Measurements from ENCODE around the gene SYNGAP1. TPM values are rescaled to one million over a fixed set of nuclear protein-coding genes. Genes with fewer than 3 reads are reported as not detected.

Gene SYNGAP1
- total and polyA plus RNA-seq, 2 of the 8 experiments (the other 6 are each of a cell fraction or from before 2014, with no cell fraction given): 31.0 to 101 TPM

GRCh38 chr6:33441457-33441856 lies 21.6 kb downstream of the SYNGAP1 start:
- no peak overlapping the region for H2AK5ac ChIP-seq (ENCODE audit: low read depth, low read length)
- no peak overlapping the region for H2BK12ac ChIP-seq (ENCODE audit: low read depth, low read length)
- no peak overlapping the region for H3K4me2 ChIP-seq (ENCODE audit: insufficient read depth in 1 of 2, low read depth in 2 of 2, low read length in 2 of 2)
- TF ChIP-seq MAFK (IDR thresholded peaks at IDR 0.05; ENCODE audit: low read depth, low read length) (no peak), POLR2AphosphoS5 (IDR thresholded peaks at IDR 0.05; ENCODE audit: low read depth, low read length) (0 out of 2 replicates have a peak, but pooled peaks have one; percentile 2), NANOG (IDR thresholded peaks at IDR 0.05; ENCODE audit: insufficient read depth, low read depth, low read length, poor library complexity, severe bottlenecking) (no peak), EZH2 (IDR thresholded peaks at IDR 0.05; ENCODE audit: low read depth, low read length, severe bottlenecking) (no peak), CTBP2 (IDR thresholded peaks at IDR 0.05; ENCODE audit: borderline replicate concordance, insufficient read depth, insufficient read length, low read length) (no peak), TAF7 (optimal IDR thresholded peaks at IDR 0.05; ENCODE audit: borderline replicate concordance, low read depth, low read length) (no peak), RAD21 (IDR thresholded peaks at IDR 0.05 in 1 of 2, conservative IDR thresholded peaks at IDR 0.05 in 1 of 2; ENCODE audit: low read depth in 2 of 2, low read length in 2 of 2) (no peak), SUZ12 (IDR thresholded peaks at IDR 0.05; ENCODE audit: low read length) (no peak)
- H3K36me3 ChIP-seq (ENCODE audit: control insufficient read depth in 2 of 4, insufficient read depth in 4 of 4, low read length in 3 of 4): peaks cover 49 to 96% (median 84%) of the 10 kb centered on the region in 4 experiments
- no peak overlapping the region for H3K56ac ChIP-seq (replicated peaks; ENCODE audit: insufficient read length, low read depth, low read length)
- H4K5ac ChIP-seq (ENCODE audit: insufficient read length, low read depth, low read length): no peak overlapping the region
- no peak overlapping the region for H3K4ac ChIP-seq (replicated peaks; ENCODE audit: insufficient read length, low read depth, low read length)
- no peak for DNase-seq (ENCODE audit: low read depth in 1 of 2, low spot score in 2 of 2)
- no peaks in the 10 kb centered on the region for H3K23me2 ChIP-seq (ENCODE audit: low read depth, low read length)
- H3K18ac ChIP-seq (ENCODE audit: extremely low read depth, low read length): no peak overlapping the region
- no peak overlapping the region for H2BK5ac ChIP-seq (ENCODE audit: low read depth, low read length)
- FAIRE-seq: no peak
- H3K27ac ChIP-seq (ENCODE audit: low read depth, low read length): no peak overlapping the region
- 0 out of 2 replicates have a peak, but pooled peaks cover 2% of the 10 kb centered on the region for H3K79me1 ChIP-seq (ENCODE audit: low read depth, low read length)
- H2BK120ac ChIP-seq (replicated peaks; ENCODE audit: low read depth, low read length): no peak overlapping the region
- no peak overlapping the region for H4K91ac ChIP-seq (replicated peaks; ENCODE audit: insufficient read length, low read length)
- no peak overlapping the region for H4K8ac ChIP-seq (ENCODE audit: extremely low read depth, insufficient read depth, low read length)
- H3K4me1 ChIP-seq (replicated peaks in 1 of 4; ENCODE audit: control insufficient read depth in 3 of 4, insufficient read depth in 4 of 4, low read length in 3 of 4): no peaks in the 10 kb centered on the region; a peak in 1 of 7 replicates
- H3K4me3 ChIP-seq (ENCODE audit: extremely low read depth in 1 of 4, insufficient read depth in 2 of 4, low read depth in 3 of 4, low read length in 4 of 4): no peak overlapping the region
- H3K14ac ChIP-seq (ENCODE audit: insufficient read length): no peak overlapping the region
- no peak overlapping the region for H2AFZ ChIP-seq (ENCODE audit: low read length)
- POLR2A ChIA-PET (ENCODE audit: partially characterized antibody): interaction anchor here (0.5 to 14.8 kb wide), 7 partner anchors 10 to 165 kb away, joined by 3 to 381 read pairs (median 4); partner anchors contain the start of gene ZBTB9
- H3K9ac ChIP-seq (replicated peaks in 1 of 4; ENCODE audit: extremely low read depth in 1 of 4, low read depth in 3 of 4, low read length in 3 of 4): no peak overlapping the region
- no peaks in the 10 kb centered on the region for H3K9me3 ChIP-seq (ENCODE audit: insufficient read depth in 2 of 2, low read depth in 1 of 2, low read length in 1 of 2)
- no peak overlapping the region for H3K23ac ChIP-seq (ENCODE audit: insufficient read length)
- H3K27me3 ChIP-seq (replicated peaks in 1 of 4; ENCODE audit: control insufficient read depth in 3 of 4, extremely low read depth in 1 of 4, insufficient read depth in 3 of 4, low read length in 3 of 4): no peaks in the 10 kb centered on the region
- WGBS, 2 experiments (ENCODE audit: extremely low coverage in 1 of 2, insufficient coverage in 1 of 2, insufficient read length in 1 of 2, insufficient replicate concordance in 2 of 2, low coverage in 1 of 2, low lambda C conversion rate in 2 of 2, missing lambda C conversion rate in 1 of 2): 98% methylated on average over 9 of the region's 9 CpGs; no CpG with 5 or more reads in 1 of the 2 experiments
- H2BK20ac ChIP-seq (ENCODE audit: low read length): no peak overlapping the region
- CTCF ChIA-PET (ENCODE audit: partially characterized antibody): interaction anchor here (0.7 to 4.7 kb wide), 6 partner anchors 8 to 653 kb away, joined by 3 to 22 read pairs (median 3); no protein-coding TSS in a partner anchor
- peaks cover 0 to 5% of the 10 kb centered on the region in 2 experiments; a peak in 1 of 4 replicates for H3K79me2 ChIP-seq (ENCODE audit: control insufficient read depth in 1 of 2, insufficient read depth in 2 of 2, low read length in 2 of 2)
- peaks cover 4 to 35% of the 10 kb centered on the region in 2 experiments for H4K20me1 ChIP-seq (replicated peaks in 1 of 2; ENCODE audit: control insufficient read depth in 1 of 2, insufficient read depth in 2 of 2, low read length in 2 of 2)
- H2BK15ac ChIP-seq (ENCODE audit: low read length): no peak overlapping the region
